GM21528 (cell line): Measurements from ENCODE around the gene CEMIP.
"Not testable (repeated sequence)": the region's sequence is repeated elsewhere in the genome, so short reads cannot be mapped to it uniquely, and the experiment has no call there.

Experiments used
- ATAC-seq: cut with Tn5 transposase; IDR thresholded peaks from one replicate; pipeline ENCODE4 v1.9.1; 2021; ENCODE audit warnings: mild to moderate bottlenecking, moderate library complexity; ENCODE audit not compliant: unreplicated experiment, low FRiP score

Gene CEMIP

DNA sequence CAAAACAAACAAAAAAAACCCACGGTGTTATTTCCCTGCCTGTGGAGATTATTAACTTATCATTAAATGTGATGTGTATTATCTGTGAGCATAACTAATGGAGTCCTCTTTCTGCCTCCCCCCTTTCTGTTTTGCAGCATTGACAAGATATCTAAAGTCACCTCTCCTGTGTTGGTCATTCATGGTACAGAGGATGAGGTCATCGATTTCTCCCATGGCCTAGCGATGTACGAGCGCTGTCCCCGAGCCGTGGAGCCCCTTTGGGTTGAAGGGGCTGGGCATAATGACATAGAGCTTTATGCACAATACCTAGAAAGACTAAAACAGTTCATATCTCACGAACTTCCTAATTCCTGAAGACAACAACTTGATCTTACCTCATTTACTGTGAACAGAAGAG lies 25.2 kb upstream of the CEMIP start:
- no peak for ATAC-seq

DNA sequence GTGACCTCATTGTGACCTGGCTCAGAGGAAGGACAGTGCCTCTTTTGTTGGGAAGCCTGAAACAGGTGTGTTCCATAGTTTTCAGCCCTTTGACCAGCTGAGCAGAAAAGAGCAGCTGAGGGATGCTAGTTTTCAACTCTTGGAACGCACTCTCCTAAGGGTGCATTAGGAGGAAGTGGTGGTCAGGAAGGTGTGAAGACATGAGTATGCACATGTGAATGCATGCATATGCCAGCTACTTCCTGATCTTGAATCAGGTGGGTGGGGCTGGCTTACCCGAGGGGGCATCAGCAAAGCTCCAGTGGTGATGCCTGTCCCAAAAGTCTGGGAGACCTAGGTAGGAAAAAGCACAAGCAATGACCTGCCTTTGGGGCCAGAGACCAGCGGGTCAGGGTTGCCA lies 23.3 kb upstream of the CEMIP start:
- ATAC-seq = no peak

DNA sequence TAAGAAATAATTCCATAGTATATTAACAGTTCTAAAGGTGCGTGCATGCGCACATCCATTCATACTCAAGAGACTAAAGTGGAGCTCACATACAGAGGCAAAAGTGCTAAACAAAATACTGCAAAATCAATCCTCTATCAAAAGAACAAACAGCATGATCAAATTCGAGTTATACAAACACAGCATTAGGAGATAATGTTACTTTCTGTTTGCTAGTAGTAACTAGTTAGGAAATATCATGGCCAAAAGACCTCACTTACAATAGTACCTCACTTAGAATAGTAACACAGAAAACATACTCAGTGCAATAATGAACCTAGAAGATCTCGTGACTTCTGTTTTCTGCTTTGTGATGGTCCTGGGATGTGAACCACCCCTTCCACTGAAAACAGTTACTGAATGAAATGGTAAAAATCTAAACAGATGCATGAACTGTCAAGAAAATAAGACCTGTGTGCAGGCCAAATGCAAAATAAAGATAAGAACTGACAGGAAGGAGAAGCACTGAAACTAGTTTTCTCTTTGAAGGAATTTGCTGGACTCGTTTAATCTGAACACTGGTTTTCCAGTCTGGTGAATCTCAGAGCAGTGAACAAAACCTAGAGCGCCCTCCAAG lies 20.9 kb upstream of the CEMIP start:
- no peak for ATAC-seq

DNA sequence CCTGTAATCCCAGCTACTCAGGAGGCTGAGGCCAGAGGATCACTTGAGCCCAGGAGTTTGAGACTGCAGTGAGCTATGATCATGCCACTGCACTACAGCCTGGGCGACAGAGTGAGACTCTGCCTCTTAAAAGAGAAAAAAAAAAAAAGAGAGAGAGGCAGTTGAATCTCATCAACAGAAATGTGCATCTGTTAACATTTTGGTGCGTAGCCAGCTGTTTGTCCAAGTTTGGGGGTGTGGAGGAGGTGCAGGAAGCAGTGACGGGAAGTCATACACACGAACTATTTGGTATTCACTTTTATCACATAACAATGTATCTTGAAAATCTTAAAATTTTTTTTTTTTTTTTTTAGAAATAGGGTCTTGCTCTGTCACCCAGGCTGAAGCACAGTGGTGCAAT lies 18.2 kb upstream of the CEMIP start:
- ATAC-seq = no peak

DNA sequence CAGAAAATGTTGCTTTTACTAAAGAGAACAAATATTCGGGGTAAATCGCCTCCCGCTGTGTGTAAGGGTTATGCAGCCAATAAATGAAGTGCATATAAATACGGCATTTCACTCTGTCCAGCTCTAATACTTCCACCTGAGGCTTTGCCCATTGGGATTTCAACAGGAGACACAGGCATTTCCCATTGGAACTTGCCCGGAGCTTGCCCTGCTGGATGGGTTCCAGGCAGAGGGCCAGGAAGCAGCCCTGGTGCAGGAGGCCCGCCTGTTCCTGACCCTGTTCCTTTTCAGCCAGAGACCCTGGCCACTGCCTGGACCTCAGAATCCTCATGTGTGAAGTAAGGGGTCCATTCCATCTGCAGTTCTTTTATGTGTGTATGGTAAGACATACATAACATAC lies 17.4 kb upstream of the CEMIP start:
- no peak for ATAC-seq

DNA sequence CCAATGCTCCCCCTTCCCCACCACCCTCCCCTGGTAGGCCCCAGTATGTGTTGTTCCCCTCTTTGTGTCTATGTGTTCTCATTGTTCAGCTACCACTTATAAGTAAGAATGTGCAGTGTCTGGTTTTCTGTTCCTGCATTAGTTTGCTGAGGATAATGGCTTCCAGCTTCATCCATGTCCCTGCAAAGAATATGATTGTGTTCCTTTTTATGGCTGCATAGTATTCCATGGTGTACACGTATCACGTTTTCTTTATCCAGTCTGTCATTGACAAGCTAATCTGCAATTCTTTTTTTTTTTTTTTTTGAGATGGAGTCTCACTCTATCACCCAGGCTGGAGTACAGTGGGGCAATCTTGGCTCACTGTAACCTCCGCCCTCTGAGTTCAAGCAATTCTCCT lies 15.9 kb upstream of the CEMIP start:
- not testable (repeated sequence) for ATAC-seq

DNA sequence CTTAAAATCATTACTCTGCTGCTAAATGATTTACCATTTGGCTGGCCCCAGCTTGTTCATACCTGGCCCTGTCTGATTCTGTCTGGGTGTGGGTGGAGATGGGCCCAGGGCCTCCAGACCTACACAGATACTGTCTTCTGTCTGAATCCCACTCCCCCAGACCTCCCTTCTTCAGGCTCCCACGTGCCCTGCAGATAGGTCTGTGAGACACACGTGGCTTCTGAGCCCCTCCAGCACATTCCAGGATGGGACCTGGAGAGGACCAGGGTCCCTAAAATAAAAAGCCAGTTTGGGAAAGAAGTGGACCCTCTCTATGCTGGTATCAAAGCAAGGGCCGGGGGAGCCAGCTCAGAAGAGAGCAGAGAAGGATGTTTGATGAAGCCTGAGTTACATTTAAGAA lies 14.6 kb upstream of the CEMIP start:
- ATAC-seq = no peak

DNA sequence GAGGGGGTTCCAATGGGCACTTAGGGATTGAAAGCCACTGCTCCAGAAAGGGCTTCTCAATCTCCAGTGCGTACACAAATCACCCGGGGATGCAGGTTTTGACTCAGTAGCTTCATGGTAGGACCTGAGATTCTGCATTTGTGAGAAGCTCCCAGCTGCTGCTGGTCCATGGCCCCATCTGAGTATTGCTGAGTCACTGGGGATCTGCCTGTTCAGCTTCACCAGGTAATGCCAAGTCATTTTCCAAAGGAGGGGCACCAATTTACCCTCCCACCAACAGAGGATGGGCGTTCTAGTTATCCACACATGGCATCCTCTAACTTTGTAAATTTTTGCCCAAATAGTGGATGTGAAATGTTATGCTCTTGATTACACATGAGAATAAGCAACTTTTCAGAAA lies 12.9 kb upstream of the CEMIP start:
- ATAC-seq = no peak

DNA sequence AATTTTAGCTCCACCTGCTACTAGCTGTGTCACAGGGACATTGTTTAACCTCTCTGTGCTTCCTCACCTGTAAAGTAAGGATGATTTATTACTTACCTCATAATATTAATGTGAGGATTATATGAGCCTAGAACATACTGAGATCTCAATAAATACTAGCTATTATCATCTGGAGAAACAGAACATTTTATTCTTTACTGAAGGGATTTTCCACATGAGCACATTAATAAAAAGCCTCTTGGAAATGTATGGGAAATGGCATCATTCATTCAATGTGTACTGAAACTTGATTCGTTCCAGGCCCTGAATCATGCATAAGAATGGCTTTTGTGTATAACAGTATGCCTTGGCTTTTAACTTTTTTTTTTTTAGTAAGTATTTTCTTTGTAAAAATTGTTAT lies 11.0 kb upstream of the CEMIP start:
- no peak for ATAC-seq

DNA sequence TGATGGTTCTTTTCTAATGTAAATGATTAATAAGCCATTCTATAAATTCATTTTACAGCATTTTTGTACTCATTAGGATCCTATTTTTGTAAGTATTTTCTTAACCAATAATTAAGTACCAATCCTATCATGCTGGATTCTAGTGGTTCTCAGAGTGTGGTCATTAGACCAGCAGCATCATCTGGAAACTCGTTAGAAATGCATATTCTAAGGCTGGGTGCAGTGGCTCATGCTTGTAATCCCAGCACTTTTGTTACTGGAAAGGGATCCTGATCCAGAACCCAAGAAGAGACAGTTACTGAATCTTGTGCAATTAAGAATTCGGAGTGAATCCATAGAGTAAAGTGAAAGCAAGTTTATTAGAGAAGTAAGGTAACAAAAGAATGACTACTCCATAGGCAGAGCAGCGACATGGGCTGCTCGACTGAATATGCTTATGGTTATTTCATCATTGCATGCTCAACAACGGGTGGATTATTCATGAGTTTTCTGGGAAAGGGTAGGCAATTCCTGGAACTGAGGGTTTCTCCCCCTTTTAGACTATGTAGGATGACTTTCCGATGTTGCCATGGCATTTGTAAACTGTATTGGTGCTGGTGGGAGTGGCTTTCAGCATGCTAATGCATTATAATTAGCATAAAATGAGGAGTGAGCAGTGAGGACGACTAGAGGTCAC lies 9.9 kb upstream of the CEMIP start:
- ATAC-seq = no peak

DNA sequence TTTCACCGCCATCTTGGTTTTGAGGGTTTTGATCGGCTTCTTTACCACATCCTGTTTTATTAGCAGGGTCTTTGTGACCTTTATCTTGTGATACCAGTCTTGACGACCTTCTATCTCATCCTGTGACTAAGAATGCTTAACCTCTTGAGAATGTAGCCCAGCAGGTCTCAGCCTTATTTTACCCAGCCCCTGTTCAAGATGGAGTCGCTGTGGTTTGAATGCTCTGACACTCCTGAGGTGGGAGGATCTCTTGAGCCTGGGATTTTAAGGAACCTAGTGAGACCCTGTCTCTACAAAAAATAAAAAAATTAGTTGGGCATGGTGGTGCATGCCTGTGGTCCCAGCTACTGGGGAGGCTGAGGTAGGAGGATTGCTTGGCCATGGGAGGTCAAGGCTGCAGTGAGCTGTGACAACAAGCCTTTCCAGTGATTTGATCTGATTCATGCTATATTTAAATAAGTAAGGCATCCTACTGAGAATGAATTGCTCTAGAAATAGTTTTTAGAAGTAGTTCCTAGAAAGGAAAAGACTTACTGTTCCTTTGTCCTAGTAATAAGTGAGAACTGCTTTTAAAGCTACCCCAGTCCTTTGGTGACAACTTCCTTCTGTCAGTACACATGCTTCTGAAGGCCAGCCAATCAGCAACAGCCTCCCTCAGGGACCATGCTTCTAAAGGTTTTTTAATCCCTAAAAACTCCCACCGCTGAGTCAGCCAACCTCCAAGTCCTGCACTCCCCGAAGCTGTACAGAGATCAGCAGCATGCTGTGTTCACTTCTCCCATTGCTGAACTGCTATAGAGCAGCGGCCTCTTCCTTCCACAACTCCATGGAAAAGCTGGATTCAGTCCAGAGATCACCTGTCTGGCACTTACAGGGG lies 9.1 kb upstream of the CEMIP start:
- no peak for ATAC-seq

DNA sequence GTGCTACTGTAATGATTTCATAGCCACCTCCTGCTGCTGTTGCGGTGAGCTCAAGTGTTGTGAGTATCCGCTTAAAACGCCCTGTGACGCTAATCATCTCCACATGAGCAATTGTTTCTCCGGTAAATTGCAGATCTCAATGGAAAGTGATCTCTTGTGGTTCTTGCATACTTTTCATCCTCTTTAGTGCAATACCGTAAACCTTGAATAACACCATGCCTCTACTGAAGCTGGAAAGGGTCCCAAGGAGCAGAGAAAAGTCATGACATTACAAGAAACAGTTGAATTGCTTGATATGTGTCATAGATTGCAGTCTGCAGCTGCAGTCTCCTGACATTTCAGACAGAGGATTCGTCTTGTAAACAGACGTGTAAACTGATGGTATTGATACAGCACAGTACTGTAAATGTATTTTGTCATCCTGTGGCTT lies 6.0 kb upstream of the CEMIP start:
- ATAC-seq = no peak

DNA sequence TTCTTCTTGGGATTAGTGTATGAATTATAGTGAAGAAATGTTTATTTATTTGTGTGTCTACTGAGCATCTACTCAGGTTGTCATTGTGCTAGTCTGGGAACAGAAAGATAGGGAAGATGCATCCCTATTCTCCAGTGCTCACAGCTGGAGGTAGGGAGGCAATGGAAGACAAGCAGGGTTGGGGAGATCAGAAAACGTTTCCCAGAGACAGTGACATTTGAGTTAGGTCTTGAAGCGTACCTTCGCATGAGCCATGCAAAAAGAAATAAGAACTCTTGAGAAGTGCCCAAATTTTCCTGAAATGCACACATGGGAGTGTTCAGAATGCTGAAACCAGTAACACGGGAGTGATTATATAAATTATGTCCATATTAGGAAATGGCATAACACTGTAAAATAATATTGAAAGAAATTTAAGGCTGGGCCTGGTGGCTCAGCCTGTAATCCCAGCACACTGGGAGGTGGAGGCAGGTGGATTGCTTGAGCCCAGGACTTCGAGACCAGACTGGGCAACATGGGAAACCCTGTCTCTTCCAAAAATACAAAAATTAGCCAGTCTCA lies 5.3 kb upstream of the CEMIP start:
- ATAC-seq = no peak

DNA sequence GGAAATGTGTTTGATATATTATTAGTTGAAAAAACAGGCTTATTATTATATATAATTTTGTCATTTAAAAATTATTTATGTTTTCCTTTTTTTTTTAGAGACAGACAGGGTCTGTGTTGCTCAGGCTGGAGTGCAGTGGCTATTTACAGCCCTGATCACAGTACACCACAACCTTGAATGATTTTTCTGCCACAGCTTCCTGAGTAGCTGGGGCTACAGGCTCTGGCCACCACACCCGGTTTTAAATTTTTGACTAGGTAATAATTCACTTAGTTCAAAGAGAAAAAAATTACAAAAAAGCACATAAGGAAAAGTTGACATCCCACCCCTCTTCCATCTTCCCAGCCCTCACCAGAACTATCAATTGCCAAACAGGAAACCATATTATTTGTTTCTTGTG lies 4.7 kb upstream of the CEMIP start:
- no peak for ATAC-seq

DNA sequence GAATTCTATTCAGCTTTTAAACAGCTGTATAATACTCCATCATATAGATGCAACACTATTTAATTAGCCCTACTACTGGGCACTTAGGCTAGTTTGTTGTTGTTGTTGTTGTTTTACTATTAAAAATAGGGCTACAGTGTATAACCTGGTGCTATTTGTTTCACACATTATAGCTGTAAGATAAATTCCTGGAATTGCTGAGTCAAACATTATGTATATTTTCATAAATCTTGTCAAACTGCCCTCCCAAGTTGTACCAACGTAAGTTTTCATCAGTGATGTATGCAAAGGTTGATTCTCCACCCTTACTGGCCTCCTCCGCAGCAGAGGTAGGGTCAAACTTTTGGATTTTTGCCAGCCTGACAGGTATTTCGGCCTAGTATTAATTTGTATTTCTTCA lies 3.8 kb upstream of the CEMIP start:
- no peak for ATAC-seq

DNA sequence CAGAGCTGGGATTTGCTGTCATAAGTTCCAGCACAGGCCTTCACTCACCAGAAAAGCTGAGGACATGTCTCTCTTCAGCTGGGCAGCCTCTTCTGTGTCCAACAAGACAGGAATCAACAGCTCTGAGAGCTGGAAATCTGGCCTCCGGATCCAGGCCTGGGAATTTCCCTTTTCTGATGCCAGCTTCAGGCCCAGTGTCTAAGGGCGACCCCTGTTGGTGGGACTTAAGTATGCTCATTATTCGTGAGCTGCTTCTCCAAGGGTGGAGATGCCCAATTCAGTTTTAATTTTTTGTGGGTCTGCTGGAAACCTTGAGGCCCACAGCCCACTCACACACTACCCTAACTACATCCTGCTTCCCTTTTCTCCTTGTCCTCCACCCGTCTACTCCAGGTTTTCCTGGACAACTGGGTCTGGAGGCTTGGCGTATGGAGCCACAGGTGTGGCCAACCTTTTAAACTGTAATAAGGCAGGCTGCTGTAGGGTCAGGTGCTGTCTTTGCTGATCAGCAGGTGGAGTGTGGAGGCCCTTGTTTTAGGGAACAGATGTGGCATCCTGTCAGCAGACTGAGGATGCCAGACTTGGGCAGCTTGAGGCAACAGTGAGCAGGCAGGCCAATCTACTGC lies 2.6 kb upstream of the CEMIP start:
- ATAC-seq = no peak

DNA sequence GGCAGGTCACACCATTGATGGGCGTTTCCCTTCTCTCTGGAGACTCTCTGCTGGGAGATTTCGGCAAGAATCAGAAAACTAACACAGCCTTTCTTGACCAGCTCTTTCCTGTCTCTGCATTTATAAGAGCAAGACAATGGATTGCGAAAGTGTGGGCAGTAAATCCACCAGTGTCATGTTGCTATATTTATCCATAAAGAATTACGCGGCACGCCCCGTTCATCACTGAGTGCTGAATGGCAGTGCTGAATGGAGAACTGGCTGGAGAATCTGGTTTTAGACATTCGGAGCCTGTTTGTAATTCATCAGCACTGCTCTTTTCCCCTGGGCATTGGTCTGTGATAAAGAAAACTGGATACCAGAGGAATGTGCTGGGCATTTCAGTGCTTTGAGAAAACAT lies 2.0 kb upstream of the CEMIP start:
- ATAC-seq = no peak

DNA sequence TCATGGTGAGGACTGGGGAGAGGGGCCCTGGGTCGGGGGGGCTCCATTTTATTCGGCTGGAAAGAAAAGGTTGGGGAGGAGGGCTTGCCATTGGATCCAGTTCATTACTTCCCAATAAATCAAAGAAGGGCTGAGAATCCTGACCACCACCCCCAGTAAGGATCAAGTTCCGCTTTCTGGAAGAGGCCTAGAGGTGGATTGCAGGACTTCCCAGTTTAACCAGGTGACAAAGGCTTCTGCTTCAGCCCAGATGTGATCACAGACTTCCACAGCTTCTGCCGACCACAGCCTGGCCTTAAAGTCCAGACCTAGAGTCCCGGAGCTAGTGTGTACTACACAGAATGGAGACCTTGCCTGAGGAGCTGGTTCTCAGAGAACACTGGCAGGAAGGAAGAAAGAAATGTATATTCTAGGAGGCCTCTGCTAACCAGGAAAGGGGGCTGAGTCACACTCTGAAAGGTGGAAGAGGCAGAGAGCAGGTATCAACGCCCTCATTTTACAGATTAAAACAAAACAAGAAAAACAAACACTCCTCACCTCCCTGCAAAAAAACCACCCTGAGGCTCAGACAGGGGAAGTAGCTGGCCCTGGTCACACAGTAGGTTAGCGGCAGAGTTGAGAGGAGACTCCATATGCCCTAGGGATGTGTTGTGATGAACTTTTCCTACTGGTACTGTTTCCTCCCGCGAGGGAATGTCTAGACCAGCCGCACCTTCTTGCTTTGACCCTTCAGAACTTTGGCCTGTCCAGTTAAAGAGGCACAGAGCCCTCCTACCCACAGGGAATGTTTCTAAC lies 1.1 kb upstream of the CEMIP start:
- ATAC-seq = no peak

DNA sequence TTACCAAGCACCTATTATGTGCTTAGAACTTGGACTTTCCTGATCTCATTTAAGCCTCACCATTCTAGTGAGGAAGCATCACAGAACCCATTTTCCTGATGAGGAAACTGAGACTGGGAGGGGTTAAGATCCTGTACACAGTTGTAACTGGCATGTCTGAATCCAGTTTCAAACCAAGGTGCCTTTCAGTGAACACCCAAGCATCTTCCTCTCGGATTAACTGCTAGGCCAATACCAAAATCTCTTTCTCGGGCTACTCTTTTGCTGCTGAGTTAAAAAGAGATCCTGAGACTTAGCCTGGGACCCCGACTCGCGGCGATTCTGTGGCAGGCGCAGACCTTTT lies 578 bp upstream of the CEMIP start:
- ATAC-seq = no peak
